Inferior parietal cortex (tissue), 1 donor: ENCODE measurements around the gene DPP6.
"Not testable (repeated sequence)": the region's sequence is repeated elsewhere in the genome, so short reads cannot be mapped to it uniquely, and the experiment has no call there.

Source experiments
- DNase-seq: peaks from one replicate; pipeline ENCODE4 v3.0.0-alpha.2; 2016; ENCODE audit errors: extremely low spot score

DPP6 gene

GRCh38 chr7:154051643-154052529 is at the start of gene DPP6:
Gene DPP6 (plus strand): TSS chr7:154052398.
- not testable (repeated sequence) for DNase-seq

DNA sequence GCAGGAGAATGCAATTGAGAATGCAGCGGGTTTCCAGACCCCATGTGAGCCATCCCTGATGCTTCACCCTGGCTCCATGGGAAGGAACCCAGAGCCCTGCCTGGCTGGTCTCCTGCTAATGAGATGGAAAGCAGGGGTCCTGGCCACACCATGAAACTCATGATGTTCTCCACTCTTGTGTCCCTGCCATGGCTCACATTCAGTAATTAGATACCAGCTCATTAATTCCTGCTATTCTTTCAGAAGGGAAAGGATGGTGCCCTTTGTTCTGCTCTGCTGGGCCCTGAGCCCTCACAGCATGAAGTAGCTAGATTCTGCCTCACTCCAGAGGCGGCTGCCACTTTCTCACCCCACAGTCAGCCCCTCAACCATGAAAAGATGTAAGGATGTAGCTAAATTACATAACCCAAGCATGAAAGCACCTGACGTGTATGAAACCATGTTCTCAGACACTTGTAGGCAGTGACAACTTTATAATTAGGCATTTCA is 42.7 kb upstream of the DPP6 start:
- not testable (repeated sequence) for DNase-seq

DNA sequence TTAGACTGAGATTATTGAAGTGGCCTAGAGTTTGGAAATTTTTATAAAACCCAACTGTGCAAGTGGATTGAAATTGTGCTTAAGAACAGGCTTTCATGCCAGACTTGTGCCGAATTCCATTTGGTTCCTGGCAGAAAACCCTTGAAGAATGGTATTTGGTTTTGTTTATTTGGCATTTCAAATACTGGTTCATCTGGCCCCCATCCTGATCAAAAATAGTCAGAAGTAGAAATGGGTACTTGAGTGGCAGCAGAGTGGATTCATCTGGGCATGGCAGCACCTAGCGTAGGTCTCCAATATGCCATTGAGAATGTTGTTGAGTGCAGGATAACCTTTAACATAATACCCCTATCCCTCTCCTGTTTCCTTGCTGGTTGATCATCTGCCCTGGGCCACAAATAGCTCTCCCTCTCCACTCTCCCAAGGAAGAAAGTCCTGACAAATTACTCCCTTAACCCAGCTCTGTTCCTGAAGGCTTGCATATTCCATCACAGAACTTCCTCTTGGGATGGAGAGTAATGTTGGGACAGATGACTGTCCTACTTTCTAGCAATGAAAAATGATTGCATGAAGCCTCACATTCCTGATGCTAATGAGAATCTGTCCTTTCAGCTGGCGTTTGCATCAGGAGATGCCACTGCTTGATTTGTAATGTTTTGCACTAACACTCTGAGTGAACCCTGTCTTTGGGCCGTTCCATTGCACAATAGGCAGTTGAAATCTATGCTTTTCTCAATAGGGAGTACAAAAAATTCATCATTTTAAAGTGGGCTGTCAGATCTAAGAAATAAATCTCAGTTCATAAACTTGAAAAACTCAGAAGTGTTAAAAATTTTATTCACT is 41.3 kb upstream of the DPP6 start:
- DNase-seq = not testable (repeated sequence)

DNA sequence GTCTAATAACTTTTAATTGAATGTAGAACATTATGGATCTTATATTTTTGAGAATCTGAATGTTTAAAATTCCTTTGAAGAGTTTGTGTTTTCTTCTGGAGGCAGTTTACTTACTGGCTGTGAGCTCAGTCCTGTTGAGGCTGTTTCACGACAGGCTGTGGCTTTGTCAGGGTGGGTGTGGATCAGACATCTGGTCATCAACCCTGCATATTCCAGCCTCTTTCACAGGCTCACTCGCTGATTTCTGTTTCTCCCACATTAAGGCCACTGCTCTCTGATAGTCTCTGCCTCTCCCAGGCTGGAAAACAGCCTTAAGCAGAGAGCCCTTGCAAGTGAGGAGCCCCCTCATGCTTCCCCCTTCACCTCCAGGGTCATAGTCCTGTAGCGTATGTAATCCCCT is 39.4 kb upstream of the DPP6 start:
- not testable (repeated sequence) for DNase-seq

- DNase-seq = not testable (repeated sequence)
These were observed 36.6 kb upstream of the DPP6 start for GRCh38 chr7:154015636-154016035.

DNA sequence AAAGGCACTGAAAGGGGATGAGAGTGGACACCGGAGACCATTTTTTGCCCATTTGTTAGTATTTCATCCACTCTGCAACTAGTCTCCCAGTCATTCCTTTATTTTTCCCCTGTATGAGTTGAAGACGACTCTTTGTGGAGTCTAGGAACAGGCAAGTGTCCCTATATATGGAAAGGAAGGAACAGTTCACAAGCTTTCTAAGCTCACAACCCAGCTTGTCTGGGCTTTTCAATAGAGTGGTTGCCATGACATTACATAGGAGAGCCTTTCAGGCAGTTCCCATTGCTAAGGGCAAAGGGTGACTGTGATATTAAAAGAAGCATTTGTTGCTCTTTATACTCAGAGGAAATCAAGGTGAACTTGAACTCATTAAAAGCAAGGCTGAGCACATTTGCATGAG is 33.8 kb upstream of the DPP6 start:
- DNase-seq = not testable (repeated sequence)

DNA sequence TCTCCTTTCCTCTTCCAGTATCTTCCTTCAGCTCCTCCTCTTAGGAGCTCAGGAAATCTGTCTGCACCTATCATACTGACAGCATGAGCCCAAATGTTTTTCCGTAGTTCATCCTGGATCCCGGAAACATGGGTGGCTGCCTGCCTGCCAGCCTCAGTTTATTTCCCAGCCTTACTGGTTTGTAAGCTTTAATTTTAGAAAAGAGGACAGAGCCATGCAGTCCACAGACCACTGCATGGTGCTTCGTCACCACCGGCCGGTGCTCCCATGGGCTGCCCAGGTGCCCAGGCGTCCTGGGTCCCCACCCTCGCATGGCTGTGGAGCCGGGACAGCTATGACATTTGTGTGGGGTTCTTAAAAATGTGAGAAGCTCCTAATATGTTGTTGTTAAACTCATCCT is 24.4 kb upstream of the DPP6 start:
- not testable (repeated sequence) for DNase-seq

DNA sequence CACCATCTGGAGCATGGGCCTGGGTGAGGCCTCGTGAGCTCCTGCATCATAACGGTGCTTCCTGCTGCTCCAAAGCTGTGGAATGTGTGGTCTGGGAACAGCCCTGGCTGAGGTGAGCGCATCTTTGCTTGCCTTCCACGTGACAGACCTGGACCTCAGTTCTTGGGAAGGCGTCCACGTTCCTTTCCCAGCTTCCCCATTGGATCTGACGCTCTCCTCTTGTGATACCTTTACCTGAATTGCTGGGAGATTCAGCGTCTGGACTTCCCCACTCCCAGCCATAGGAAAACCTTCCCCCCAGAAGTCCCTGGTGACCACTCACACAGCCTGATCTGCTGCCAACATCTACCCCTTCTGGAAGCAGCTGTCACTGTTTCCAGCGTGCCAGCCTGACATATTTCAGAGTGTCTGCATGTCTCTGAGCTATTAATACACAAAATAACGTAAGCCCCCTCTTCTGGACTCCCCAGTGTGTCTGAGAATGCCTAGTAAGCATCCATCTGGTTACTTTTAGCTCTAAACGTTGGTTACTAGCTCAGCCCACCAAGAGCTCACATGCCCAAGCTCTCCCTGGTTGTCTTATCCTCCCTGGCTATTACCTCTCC is 21.6 kb upstream of the DPP6 start:
- not testable (repeated sequence) for DNase-seq

DNA sequence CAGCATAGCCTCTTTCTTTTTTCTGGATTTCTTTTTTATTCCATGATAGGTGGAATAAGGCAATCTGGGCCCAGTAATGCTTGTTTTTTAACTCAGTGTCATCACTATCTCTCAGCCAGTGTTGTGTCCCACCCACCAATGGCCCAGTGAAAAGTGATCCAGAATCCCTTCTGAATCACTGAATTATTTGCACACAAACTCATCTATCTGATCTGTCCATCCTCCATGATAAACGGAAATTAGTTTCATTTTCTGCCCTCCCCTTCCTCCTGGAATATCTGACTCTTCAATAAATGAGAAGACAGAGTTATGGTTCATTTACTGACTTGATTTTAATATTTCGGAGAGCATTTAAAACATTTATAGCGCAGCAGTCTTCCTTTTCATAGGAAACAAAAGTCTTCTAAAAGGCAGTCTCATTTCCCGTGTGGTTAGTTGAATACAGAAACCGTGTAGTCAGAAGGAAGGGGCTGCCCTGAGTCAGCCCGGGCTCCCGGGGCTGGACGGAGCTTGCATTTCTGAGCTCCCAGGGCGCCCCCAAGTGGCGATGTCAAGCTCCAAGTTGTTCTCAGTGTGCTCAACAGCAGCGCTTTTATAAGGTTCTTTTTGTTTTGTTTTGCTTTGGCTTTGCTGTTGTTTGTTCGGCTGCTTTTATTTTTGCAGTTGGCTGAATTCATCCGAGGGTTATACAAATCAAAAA is 12.6 kb upstream of the DPP6 start:
- not testable (repeated sequence) for DNase-seq

- not testable (repeated sequence) for DNase-seq
These were observed 1.8 kb upstream of the DPP6 start for GRCh38 chr7:154050394-154050793.

- DNase-seq = not testable (repeated sequence)
These were observed 1.1 kb upstream of the DPP6 start for GRCh38 chr7:154051006-154051642.

GRCh38 chr7:154052530-154053252 is 493 bp downstream of the DPP6 start:
- peak; percentile 20 for DNase-seq

GRCh38 chr7:154053466-154054312 is 1.5 kb downstream of the DPP6 start:
- not testable (repeated sequence) for DNase-seq

DNA sequence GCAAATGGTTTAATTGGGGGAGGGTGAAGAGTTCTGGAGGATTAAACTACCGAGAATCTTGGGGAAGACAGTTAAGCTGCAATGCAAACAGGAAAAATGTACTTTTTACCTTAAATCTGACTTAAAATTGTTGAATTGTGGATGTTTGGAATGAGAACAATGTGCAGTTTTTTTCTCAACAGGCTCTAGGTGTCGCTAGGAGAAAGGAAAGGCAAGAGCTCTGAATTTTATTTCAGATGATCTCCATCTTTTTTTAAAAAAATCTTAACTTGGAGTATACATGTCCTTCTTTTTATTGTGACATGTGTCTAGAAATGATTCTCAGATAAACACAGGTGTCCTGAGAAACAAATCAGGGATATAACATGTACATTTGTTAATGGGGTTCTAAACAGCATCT is 2.5 kb downstream of the DPP6 start:
- DNase-seq = not testable (repeated sequence)

DNA sequence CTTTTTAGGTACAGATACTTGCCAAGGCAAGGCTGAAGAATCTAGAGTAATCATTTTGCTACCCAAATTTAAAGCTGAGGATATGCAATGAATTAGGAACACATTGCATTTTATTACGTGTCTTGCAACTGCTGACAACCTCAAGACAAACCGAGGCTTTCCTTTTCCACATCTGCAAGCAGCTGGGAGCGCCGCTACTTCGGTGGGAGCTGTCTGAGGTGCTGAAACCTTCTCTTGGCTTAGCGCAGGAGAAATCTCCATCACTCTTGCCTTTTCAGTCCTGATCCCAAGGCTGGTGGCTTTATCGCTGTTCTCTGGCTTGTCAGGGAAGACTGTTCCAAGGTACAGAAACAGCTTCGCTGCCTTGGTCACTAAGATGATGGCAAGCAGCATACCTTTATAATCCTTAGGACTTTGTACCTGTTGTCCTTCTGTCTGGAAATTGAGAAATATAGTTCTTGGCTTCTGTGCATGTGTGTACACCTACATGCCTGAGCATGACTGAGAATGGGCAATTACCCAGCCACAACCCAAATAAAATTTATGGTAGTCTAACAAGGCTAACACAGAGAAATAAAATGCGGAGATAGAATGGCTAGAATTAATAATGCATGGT is 3.4 kb downstream of the DPP6 start:
- DNase-seq = peak; percentile 34

DNA sequence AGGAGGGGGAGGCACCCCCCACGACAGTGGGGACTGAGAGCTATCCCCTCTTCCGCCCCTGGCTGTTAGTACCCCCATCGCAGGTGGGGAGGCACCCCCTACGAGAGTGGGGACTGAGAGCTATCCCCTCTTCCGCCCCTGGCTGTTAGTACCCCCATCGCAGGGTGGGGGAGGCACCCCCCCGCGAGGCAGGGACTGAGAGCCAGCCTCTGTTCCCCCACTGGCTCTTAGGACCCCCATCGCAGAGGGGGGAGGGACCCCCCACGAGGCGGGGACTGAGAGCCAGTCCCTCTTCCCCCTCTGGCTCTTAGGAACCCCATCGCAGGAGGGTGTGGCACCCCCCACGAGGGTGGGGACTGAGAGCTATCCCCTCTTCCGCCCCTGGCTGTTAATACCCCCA is 6.6 kb downstream of the DPP6 start:
- DNase-seq = not testable (repeated sequence)

DNA sequence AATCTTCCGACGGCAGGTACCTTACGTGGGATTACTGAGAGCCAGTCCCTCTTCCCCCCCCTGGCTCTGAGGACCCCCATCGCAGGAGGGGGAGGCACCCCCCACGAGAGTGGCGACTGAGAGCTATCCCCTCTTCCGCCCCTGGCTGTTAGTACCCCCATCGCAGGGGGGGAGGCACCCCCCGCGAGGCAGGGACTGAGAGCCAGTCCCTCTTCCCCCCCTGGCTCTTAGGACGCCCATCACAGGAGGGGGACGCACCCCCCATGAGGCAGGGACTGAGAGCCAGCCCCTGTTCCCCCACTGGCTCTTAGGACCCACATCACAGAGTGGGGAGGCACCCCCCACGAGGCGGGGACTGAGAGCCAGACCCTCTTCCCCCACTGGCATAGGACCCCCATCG is 8.4 kb downstream of the DPP6 start:
- not testable (repeated sequence) for DNase-seq

DNA sequence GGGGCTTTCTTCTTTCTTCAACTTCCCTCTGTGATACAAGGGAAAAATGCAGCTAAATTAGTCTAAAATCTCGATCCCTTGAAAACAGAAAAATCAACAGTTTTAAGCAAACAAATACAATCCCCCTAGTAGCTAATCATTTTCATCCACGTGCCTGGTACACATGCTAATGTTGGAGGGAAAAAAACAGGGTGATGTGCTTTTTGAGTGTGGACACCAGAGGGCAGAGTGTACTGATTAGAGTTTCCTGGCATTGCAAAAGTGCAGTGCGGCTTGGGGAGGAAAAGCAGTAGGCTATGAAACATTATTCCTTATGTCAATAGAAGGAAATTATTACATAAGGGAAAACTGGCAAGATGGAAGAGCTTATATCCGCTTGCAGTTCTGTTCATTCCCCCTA is 19.6 kb downstream of the DPP6 start:
- DNase-seq = peak; percentile 84
